ENCODE measurements around the gene BRF1. TPM values are rescaled to one million over a fixed set of nuclear protein-coding genes. Genes with fewer than 3 reads are reported as not detected.

The BRF1 gene
- total and polyA plus RNA-seq, 2 of the 13 experiments (the other 11 are each of a cell fraction or from before 2014, with no cell fraction given), result 5.1 to 11.0 TPM

DNA sequence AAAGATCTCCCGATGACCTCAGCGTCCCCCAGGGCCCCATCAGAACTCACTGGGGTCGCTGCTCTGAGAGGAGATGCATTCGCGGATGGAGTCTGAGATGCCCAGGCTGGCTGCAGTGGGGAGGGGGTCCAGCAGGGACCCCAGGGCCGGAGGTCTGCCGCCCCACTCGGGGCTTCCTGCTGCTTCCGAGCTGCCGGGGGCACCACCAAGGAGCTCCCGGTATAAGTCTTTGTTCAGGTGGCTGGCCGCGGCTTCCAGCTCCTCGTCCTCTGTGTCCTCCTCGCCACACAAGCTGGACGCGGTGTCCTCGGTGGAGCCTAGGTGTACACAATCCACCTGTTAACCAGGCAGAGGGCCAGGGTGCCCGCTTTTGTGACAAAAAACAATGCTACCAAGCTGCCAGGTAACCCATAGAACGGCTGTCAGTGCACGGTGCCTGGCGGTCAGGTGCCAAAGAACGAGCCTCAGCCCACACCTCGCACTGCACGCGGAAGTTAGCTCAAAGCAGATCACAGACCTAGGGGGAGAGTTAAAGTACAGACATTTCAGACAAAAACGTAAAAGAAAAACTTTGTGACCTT, 79.1 kb downstream of the BRF1 start (continued):
- TF ChIP-seq, protein P1, sequence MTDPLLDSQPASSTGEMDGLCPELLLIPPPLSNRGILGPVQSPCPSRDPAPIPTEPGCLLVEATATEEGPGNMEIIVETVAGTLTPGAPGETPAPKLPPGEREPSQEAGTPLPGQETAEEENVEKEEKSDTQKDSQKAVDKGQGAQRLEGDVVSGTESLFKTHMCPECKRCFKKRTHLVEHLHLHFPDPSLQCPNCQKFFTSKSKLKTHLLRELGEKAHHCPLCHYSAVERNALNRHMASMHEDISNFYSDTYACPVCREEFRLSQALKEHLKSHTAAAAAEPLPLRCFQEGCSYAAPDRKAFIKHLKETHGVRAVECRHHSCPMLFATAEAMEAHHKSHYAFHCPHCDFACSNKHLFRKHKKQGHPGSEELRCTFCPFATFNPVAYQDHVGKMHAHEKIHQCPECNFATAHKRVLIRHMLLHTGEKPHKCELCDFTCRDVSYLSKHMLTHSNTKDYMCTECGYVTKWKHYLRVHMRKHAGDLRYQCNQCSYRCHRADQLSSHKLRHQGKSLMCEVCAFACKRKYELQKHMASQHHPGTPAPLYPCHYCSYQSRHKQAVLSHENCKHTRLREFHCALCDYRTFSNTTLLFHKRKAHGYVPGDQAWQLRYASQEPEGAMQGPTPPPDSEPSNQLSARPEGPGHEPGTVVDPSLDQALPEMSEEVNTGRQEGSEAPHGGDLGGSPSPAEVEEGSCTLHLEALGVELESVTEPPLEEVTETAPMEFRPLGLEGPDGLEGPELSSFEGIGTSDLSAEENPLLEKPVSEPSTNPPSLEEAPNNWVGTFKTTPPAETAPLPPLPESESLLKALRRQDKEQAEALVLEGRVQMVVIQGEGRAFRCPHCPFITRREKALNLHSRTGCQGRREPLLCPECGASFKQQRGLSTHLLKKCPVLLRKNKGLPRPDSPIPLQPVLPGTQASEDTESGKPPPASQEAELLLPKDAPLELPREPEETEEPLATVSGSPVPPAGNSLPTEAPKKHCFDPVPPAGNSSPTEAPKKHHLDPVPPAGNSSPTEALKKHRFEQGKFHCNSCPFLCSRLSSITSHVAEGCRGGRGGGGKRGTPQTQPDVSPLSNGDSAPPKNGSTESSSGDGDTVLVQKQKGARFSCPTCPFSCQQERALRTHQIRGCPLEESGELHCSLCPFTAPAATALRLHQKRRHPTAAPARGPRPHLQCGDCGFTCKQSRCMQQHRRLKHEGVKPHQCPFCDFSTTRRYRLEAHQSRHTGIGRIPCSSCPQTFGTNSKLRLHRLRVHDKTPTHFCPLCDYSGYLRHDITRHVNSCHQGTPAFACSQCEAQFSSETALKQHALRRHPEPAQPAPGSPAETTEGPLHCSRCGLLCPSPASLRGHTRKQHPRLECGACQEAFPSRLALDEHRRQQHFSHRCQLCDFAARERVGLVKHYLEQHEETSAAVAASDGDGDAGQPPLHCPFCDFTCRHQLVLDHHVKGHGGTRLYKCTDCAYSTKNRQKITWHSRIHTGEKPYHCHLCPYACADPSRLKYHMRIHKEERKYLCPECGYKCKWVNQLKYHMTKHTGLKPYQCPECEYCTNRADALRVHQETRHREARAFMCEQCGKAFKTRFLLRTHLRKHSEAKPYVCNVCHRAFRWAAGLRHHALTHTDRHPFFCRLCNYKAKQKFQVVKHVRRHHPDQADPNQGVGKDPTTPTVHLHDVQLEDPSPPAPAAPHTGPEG (CRISPR knock-in tag; IDR thresholded peaks at IDR 0.05), result no peak

DNA sequence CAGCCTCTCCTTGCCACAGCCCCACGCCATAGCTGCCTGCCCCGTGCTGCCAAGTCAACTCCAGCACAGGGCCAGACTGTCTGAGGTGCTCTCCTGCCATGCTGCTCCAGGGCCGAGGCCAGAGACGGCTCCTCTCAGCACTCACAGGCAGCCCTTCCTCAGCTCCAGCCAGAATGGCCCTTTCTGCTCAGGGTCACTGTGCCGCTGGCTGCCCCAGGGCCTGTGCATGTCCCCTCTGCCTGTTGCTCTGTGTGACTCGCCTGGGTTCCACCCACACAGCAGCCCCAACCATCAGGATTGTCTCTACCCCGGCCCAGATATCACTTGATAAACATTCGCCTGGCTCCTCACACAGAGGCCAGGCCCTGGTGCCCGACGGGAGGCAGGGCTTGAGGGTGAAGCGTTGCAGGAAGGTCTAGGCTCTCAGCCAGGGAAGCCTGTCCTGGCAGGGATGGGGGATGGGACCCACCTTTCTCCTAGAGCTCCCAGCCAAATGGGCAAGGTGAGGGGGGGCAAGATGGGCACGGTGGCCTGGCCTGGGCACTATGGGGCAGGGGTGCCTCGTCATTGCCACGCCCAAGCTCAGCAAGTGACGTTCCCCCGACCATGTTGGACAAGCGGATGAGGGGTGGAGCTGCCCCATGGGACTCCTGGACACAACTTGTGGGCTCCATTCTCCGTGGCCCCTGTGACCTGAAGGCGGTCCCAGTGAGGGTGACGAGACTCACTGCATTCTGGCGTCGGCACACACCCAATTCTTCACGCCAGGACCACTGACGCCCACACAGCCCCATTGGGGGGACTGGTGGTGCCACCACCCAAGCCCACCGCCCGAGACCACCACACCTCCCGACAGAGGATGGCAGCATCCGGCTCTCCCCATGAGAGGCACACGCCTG, 79.9 kb downstream of the BRF1 start:
- Histone ChIP-seq H3K79me2 (ENCODE audit: insufficient read depth, low read length) (no peaks in the 10 kb centered on the region), H3K9ac (ENCODE audit: insufficient read depth, low read depth, low read length) (no peak overlapping the region), H3K36me3 (replicated peaks in 1 of 2; ENCODE audit: control insufficient read depth in 1 of 2, insufficient read depth in 2 of 2, low read length in 2 of 2) (peaks cover 19 to 39% of the 10 kb centered on the region in 2 experiments; a peak in 4 of 5 replicates), H3K27ac (ENCODE audit: extremely low read length, insufficient read depth, low read length) (no peak overlapping the region), H4K20me1 (ENCODE audit: insufficient read depth, low read length) (no peaks in the 10 kb centered on the region), H2AFZ (ENCODE audit: low read length) (no peak overlapping the region), H3K4me2 (ENCODE audit: low read depth, low read length) (no peak overlapping the region), H3K9me3 (ENCODE audit: low read length) (no peaks in the 10 kb centered on the region), H3K4me3 (replicated peaks in 1 of 3; ENCODE audit: insufficient read depth in 1 of 3, low read depth in 2 of 3, low read length in 3 of 3) (no peak overlapping the region), H3K4me1 (ENCODE audit: insufficient read depth, low read length) (no peaks in the 10 kb centered on the region), H3K27me3 (ENCODE audit: control insufficient read depth in 1 of 2, insufficient read depth in 2 of 2, low read length in 2 of 2) (no peaks in the 10 kb centered on the region)
- ATAC-seq (no peak), FAIRE-seq (no peak), DNase-seq (ENCODE audit: low spot score) (no peak)
- BruUV-seq (replicated peaks), result no TSS peak
- in situ Hi-C loops (cut with HindIII; ENCODE audit: extremely low pct_ligation_motif_present, low pct_unique_long_range_greater_than_20kb), result no loop called here
- ChIA-PET CTCF (ENCODE audit: low intra/inter-chr PET ratio, low total read pairs) (no interaction called here), POLR2A (no interaction called here)
- TF ChIP-seq ZNF251 (CRISPR knock-in tag; IDR thresholded peaks at IDR 0.05), result no peak
- no peak for TF ChIP-seq GLI4 (CRISPR knock-in tag; IDR thresholded peaks at IDR 0.05; ENCODE audit: borderline replicate concordance)
- no peak for TF ChIP-seq DMAP1 (CRISPR knock-in tag; IDR thresholded peaks at IDR 0.05)
- no peak for TF ChIP-seq ZNF530 (CRISPR knock-in tag; IDR thresholded peaks at IDR 0.05; ENCODE audit: low read depth)
- TF ChIP-seq SIN3B (IDR thresholded peaks at IDR 0.05; ENCODE audit: low read length), result no peak
- no peak for TF ChIP-seq MZF1 (CRISPR knock-in tag; IDR thresholded peaks at IDR 0.05; ENCODE audit: borderline replicate concordance)
- no peak for TF ChIP-seq CENPX (CRISPR knock-in tag; IDR thresholded peaks at IDR 0.05)
- intact Hi-C loops (cut with micrococcal nuclease; ENCODE audit: unreplicated experiment), result no loop called here
- 100% methylated on average over 11 of the region's 29 CpGs for WGBS (ENCODE audit: low lambda C conversion rate)

All from HepG2 (cell line).